GM19099 (cell line): ENCODE results near the gene AUTS2.

Experiments used
- POLR2A ChIP-seq: IDR thresholded peaks from 3 replicates; pipeline ENCODE4 v1.6.1; 2011; ENCODE audit warnings: low read depth; ENCODE audit not compliant: insufficient read length; ENCODE audit errors: extremely low read depth

The AUTS2 gene

DNA sequence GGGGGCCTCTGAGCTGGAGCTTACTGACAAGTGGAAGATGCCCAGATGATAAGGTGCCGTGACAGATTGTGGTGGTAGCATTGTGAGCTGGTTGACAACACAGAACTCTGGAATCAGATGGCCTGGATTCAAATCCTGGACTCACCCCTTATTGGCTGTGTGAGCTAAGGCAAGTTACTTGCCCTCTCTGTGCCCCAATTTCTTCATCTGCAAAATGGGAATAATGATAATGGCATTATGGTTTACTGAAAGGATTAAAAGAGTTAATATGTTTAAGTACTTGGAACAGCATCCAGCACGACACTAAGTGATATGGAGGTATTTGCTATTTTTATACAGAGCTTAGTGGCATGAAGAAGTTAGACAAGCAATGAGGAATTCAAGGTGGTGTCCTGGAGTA is 1067.7 kb downstream of the AUTS2 start:
- no peak for TF ChIP-seq POLR2A

DNA sequence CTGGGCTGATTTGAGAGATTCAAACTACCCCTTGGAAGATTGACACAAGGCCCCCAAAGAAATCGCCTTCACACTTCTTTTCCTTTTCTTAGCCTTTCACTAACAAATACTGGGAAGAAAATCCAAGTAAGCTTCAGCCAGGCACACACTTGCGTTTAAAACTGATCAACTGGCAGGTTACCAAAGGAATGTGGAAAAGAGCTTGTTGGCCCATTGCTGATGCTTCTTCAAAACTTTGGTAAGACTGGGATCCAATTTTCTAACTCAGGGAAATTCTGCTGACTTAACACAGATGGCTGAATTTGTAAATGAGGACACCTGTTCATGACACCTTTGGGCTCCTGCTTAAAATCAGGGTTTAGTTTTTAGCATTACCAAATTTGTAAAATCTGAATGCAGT is 1069.1 kb downstream of the AUTS2 start:
- TF ChIP-seq POLR2A, result no peak

DNA sequence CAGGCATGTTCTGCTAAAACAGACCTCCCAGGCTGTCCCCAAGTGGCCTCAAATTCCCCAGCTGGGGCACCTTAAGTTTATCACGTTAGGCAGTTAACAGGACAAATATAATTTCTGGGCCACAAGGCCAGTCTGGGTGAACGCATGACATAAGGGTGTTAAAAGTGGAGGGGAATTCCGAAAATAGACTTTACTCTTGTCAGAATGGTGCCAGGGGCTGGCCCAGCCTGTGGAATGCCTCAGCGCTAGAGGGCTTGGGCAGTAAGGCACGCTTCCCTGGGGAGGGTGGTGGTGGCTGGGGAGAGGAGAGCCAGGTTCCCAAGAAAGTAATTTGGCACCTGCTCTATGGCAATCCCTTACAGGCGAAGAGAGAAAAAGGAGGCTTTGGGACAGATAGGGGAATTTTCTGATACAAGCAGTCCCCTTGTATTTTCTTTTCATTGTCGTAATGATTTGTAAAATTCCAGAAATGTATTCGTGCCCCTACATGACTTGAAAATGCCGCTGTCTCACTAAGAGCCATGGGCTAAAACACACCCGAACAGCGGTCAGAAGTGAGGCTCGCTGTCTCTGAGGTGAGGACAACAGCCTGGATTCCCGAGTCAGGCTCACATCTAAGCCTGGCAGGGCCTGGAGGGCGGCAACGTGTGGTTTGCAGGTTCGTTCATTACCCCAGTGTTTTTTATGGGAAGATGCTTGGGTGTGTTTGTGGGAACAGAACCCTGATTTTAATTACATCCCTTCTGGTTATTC is 1070.5 kb downstream of the AUTS2 start:
- TF ChIP-seq POLR2A, result no peak

DNA sequence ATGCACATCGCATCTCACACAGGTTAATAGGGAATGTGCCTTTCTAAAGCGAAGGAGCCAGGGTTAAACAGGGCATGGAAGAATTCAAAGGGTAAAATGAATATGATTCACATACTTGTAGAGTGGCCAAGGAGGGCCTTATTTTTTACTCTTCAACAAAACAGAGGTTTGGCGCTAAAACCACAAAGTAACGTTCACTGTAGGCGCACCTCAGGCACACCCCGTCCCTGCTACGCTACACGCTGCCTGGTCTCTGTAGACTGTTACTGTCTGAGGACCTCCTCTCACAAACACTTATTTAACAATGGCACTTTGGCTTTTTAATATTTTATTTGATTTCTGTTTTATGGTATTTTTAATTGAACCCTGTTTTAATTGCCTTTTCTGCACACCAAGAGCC is 1071.6 kb downstream of the AUTS2 start:
- TF ChIP-seq POLR2A, result no peak

DNA sequence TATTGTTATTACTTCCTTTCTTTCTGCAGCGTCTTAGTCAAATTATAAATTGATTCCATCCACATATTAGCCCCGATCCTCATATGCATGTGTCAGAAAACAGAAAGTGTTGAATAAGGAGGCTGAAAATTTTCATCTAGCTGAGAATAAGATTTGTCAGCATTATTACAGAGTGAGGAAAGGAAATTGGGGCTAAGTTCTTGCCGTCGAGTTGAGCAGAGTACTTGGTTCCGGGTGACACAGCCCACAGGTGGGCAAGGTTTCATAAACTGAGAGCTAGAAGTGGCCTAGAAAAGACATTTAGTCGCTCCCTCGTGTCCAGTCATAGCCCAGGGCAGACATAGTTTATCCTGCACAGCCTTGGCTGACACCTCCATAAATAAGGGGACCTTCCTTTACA is 1072.0 kb downstream of the AUTS2 start:
- TF ChIP-seq POLR2A, result no peak

DNA sequence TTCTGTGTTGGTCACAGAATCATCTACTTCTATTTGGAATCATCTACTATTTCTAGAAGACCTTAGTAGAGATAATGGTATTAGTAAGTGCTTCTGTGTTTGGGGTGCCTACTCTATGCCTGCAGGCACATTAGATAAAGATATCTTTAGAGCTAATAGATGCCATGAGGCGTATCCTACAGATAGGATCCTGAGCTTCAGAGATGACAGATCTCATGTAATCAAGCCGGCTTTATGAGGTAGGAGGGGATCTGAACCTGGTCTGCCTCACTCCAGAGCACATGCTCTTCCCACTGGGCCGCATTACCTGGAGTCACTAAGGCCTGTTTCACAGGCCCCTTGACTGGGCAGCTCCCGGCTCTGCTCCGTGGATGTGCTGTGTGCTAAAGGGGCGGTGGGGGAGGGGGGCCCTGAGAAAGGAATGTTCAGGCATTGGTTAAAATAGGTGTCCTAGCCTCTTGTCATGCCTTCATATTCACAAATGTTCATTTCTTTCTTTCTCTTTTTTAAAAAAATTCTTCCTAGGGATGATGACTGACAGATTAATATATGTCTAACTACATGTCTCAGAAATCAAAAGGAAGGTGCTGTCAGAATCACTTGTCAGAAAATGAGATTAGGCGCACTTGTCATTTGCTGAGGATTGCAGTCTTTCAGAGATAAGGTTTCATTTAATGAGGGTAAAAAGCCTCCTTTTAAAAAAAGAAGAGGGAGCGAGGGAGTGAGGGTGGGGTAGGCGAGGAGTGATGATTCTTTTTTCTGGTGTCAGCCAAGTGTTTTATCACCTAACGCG is 1075.7 kb downstream of the AUTS2 start:
- no peak for TF ChIP-seq POLR2A

DNA sequence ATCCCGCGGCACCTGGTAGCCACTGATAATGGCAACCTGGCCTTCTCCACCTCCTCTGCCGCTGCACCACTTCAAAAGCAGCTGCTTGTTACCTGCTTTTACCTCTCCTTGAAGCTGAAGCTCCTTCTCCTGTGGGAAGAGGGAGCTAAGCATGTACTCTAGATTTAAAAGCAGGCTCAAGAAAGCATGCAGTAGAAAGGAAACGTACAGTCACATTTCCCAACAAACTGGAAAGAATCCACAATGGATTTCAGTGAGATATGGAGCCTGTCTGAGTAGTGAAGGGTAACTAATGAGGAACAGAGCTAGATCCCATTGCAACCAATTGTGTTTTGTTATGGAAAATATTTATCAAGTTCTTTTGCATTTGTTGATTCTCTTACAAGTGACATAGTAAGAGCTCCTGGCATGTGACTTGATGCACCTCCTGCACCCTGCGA is 1076.3 kb downstream of the AUTS2 start:
- no peak for TF ChIP-seq POLR2A

DNA sequence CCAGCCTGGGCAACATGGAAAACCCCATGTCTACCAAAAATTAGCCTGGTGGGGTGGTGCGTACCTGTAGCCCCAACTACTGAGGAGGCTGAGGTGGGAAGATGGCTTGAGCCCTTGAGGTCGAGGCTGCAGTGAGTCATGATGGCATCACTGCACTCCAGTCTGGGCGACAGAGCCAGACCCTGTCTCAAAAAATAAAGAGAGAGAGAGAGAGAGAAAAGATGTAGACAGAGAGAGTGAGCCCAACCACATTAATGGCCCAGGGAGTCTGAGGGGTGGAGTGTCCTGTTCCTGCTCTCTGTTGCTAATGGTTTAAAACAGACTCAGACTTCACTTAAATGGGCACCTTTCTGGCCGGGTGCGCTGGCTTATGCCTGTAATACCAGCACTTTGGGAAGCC is 1078.0 kb downstream of the AUTS2 start:
- no peak for TF ChIP-seq POLR2A

DNA sequence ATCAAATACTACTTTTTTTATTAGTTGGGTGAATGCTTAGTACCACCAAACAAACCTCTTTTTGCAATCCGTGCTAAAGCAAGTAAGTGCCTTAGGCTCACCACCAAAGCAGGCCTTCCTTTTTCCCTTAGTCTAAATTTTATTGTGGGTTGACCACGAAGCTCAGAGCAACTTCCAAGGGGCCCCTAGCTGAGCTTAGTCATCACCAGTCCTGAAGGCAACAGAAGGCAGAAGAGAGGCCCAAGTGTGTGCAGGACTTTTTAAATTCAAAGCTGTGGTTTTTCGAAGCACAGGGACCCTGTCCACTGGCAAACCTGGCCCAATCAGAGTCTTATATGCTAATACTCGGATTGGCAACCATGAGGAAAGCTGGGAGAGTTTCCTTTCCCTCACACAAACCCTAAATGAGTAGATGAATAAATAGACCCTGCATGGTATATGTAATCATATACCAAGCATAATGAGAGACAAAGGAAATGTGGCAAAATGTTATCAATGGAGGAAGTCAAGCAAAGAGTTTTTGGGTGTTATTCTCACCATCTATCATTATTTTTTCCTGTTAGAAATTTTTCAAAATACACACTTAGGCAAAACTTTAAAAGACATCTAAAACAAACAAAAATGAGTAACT is 1080.5 kb downstream of the AUTS2 start:
- TF ChIP-seq POLR2A, result no peak

DNA sequence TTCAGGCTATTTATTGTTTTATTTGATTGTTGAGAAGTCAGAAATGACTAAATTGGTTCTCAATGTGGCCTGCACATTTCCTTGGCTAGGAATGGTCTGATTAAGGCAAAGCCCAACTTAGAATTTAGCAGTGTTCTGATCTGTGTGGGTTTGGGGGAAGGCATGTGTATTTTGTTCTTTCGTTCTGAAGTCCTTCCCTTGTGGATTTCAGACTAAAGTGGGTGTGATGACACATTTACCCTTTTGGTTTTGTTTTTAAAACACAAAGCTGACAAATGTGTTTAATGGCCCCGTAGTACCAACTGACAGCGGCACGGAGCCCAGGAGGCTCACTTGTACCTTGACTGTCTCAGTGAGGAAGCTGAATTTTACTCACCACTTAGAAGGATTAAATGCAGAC is 1081.4 kb downstream of the AUTS2 start:
- TF ChIP-seq POLR2A, result no peak

DNA sequence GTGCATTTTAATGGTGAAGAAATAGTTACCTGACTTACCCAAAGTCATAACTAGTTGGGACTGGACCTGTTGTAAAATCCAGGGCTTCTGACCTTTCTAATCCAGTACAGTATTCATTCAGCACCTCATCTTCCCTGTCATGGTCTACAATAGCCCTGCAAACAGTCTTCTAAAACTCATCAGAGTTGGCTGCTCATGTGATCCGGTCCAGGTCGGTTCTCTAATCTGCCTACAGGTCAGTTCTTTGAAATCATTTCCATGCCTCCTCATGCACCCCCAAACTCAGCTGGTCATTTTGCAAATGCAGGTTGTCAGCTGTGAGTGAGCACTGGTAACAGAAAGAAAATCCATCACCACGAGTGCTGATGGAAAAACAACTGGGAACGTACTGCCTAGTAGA is 1082.0 kb downstream of the AUTS2 start:
- TF ChIP-seq POLR2A, result no peak

DNA sequence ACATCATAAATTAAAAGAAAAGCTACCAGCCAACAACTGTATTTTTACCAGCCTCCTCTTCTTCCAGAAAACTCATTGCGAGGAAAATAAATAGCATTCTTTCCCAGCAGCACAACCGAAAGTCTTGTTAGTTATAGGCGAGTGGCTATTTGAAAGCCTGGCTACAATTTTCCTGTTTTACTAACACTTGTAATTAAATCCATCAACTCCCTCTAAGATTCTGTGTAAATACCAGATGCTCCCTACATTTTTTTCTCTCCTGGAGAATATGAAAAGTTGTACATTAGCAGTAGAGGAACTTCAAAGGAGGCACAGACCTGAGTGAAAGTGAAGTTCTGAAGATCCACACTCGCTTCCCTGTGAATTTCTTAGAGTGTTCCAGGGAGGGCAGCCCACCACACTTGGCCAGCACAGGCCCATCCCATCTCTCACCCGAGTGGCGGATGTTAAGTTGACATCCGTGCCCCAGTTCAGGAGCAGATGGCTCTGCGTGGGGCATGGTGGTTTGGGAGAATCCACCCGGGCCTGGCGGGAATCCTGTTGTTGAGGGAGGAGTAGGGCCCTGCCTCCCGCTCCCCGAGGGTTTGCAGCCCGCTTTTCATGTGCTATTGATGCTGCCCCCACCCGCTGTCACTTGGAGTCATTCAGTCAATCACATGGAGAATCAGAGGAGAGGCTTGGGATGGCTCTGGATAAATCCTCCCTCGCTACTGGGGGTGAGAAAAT is 1082.6 kb downstream of the AUTS2 start:
- no peak for TF ChIP-seq POLR2A

DNA sequence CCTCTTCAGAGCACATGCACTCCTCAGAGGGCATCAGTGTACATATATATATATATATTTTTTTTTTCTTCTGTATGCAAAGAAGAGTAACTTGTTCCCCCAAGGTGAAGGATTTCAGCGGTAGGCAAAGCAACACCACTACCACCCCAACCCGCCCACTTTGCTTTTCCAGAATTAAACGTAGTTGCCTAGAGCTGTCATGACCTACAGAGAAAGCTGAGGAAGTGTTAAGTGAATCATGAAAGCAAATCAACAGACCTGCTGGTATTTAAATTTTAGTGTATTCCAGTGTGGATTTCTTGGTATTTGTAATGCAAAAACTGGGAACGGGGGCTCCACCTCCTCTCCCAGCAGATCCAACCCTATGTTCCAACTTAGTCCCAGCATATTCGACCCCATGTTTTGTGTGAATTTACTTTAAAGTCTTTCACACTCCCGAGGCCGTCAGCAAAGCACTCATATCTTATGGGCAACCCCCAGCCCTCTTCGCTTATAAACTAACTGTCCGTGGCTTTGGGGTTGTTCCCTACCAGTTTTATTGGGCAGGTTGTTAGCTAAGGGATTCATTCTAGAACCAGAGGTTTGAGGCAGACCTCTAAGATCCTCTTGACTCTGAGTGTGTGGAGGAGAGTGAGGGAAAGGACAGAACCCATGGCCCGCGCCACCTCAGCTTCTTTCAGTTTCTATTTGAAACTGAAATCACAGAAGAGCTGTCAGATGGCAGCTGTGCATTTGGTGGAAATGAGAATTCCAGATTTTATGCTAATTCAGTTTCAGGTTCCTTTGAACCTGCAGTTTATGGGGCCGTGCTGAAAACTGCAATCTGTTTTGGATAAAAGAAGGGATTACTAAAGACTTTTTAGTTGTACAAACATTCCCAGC is 1083.4 kb downstream of the AUTS2 start:
- no peak for TF ChIP-seq POLR2A

DNA sequence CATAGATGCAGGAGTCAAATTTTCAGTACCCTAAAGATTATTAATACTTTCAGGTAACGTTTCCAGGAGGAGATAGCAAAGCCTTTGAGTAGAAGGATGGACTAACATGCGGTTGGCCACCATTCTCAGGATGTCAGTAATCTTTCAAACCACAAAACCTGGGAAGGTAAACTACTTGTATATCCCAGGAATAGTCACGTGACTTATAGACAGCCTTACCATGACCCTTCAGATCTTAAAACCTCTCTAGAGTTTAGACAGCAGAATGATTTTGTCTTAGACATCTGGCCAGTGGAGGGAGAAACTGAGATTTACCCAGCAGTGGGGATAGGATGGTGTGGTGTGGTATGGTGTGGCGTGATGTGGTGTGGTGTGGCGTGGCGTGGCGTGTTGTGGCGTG is 1085.9 kb downstream of the AUTS2 start:
- no peak for TF ChIP-seq POLR2A
